ENCODE data around the gene FAM47E.
A peak's percentile ranks its signal among the peaks of the same experiment; 100 is the strongest.

FAM47E gene, protein sequence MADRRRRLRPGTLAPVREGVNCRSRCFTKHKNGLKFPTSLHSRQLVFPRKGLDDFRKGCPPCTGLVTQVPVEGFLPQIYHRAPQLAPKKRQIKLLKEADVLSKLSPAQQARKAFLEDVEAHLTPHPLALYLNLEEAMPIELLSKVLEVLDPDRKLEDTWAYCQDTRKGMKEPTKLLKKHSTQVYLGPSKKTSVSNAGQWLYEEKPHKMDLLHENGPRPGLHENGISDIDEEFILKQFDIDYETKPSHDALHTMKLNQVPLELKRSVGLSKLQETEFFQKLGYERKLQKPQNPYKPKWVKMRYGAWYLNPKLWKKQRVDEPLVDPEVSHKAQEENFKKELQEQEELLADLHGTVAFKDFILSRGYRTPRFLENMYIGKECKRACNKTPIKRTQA

GRCh38 chr4:76251441-76252270 is at the start of gene FAM47E:
TSS of gene FAM47E (plus strand) at chr4:76251721. CDS start at chr4:76251747, 26 bp downstream.
- TF ChIP-seq EGR1 (IDR thresholded peaks at IDR 0.05) (no peak), CREB1 (IDR thresholded peaks at IDR 0.05; ENCODE audit: low read depth) (no peak), YY1 (IDR thresholded peaks at IDR 0.05; ENCODE audit: low read depth) (peak; percentile 86), TAF1 (IDR thresholded peaks at IDR 0.05; ENCODE audit: low read depth) (no peak; the same call in 1 of the 2 replicates), ZBTB7A (IDR thresholded peaks at IDR 0.05; ENCODE audit: low read depth) (peak; percentile 85; the same call in 1 of the 2 replicates), TEAD4 (IDR thresholded peaks at IDR 0.05) (peak; percentile 45), RAD21 (IDR thresholded peaks at IDR 0.05; ENCODE audit: low read depth) (peak; percentile 40; the same call in 1 of the 2 replicates), USF1 (IDR thresholded peaks at IDR 0.05) (0 out of 2 replicates have a peak, but pooled peaks have one; percentile 23), REST (IDR thresholded peaks at IDR 0.05; ENCODE audit: low read depth) (no peak), NFIC (IDR thresholded peaks at IDR 0.05) (no peak), EP300 (IDR thresholded peaks at IDR 0.05; ENCODE audit: borderline replicate concordance) (no peak), FOXM1 (IDR thresholded peaks at IDR 0.05; ENCODE audit: borderline replicate concordance, low read depth) (no peak), TCF12 (IDR thresholded peaks at IDR 0.05; ENCODE audit: low read depth) (no peak), MAX (IDR thresholded peaks at IDR 0.05) (peak; percentile 65), CEBPB (IDR thresholded peaks at IDR 0.05) (no peak)

- TF ChIP-seq YY1 (IDR thresholded peaks at IDR 0.05; ENCODE audit: low read depth), result no peak
- no peak for TF ChIP-seq RAD21 (IDR thresholded peaks at IDR 0.05; ENCODE audit: low read depth)
- TF ChIP-seq REST (IDR thresholded peaks at IDR 0.05; ENCODE audit: low read depth), result no peak
- TF ChIP-seq CEBPB (IDR thresholded peaks at IDR 0.05), result no peak
- TF ChIP-seq TCF12 (IDR thresholded peaks at IDR 0.05; ENCODE audit: low read depth), result no peak
- TF ChIP-seq EGR1 (IDR thresholded peaks at IDR 0.05), result no peak
- no peak for TF ChIP-seq EP300 (IDR thresholded peaks at IDR 0.05; ENCODE audit: borderline replicate concordance)
- TF ChIP-seq TAF1 (IDR thresholded peaks at IDR 0.05; ENCODE audit: low read depth), result no peak
- TF ChIP-seq CREB1 (IDR thresholded peaks at IDR 0.05; ENCODE audit: low read depth), result no peak
- TF ChIP-seq FOXM1 (IDR thresholded peaks at IDR 0.05; ENCODE audit: borderline replicate concordance, low read depth), result no peak
Observed at GRCh38 chr4:76203541-76203940, 48.0 kb upstream of the FAM47E start.

DNA sequence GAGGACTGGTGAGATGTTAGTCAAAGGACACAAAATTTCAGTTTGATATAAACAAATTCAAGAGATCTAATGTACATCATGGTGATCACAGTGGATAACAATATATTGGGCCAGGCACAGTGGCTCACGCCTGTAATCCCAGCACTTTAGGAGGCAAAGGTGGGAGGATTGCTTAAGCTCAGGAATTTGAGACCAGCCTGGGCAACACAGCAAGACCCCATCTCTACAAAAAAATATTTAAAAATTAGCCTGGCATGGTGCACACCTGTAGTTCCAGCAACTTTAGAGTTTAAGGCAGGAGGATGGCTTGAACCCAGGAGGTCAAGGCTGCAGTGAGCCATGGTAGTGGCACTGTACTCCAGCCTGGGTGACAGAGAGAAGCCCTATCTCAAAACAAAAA is 46.6 kb upstream of the FAM47E start:
- TF ChIP-seq EGR1 (IDR thresholded peaks at IDR 0.05) (no peak), RAD21 (IDR thresholded peaks at IDR 0.05; ENCODE audit: low read depth) (no peak), USF1 (IDR thresholded peaks at IDR 0.05) (no peak), REST (IDR thresholded peaks at IDR 0.05; ENCODE audit: low read depth) (no peak), TCF12 (IDR thresholded peaks at IDR 0.05; ENCODE audit: low read depth) (no peak), YY1 (IDR thresholded peaks at IDR 0.05; ENCODE audit: low read depth) (no peak), EP300 (IDR thresholded peaks at IDR 0.05; ENCODE audit: borderline replicate concordance) (no peak), TEAD4 (IDR thresholded peaks at IDR 0.05) (no peak), CEBPB (IDR thresholded peaks at IDR 0.05) (no peak), MAX (IDR thresholded peaks at IDR 0.05) (no peak)
